ENCODE data around the gene ST8SIA5.

GRCh38 chr18:46660957-46661749 is 95.7 kb downstream of the ST8SIA5 start:
- TF ChIP-seq CTCF (IDR thresholded peaks at IDR 0.05) (no peak), POLR2A (IDR thresholded peaks at IDR 0.05) (no peak), POLR2AphosphoS5 (IDR thresholded peaks at IDR 0.05) (no peak)

Data from stomach (tissue), 4 donors.